ENCODE results near the gene PLEK2.
"Not testable (repeated sequence)": the region's sequence is repeated elsewhere in the genome, so short reads cannot be mapped to it uniquely, and the experiment has no call there.

The PLEK2 gene

GRCh38 chr14:67417633-67418032 lies 5.7 kb upstream of the PLEK2 start:
- Histone ChIP-seq H3K4me3 (ENCODE audit: low read length) (no peak overlapping the region), H3K79me2 (ENCODE audit: control insufficient read depth, low read length) (no peaks in the 10 kb centered on the region), H3K27ac (ENCODE audit: low read depth, low read length) (no peak overlapping the region), H3K9me2 (replicated peaks; ENCODE audit: control insufficient read depth, low read length) (no peaks in the 10 kb centered on the region), H3F3A (ENCODE audit: control insufficient read depth, insufficient read depth) (no peaks in the 10 kb centered on the region), H4K20me1 (ENCODE audit: control insufficient read depth, insufficient read depth, low read depth, low read length) (no peaks in the 10 kb centered on the region), H3K27me3 (ENCODE audit: control insufficient read depth, low read length) (no peaks in the 10 kb centered on the region), H3K4me1 (ENCODE audit: control insufficient read depth, low read length) (no peaks in the 10 kb centered on the region), H3K4me2 (ENCODE audit: low read length) (no peak overlapping the region), H3K9me3 (ENCODE audit: control insufficient read depth, insufficient read depth, low read length) (no peaks in the 10 kb centered on the region), H3K36me3 (ENCODE audit: control insufficient read depth, low read length) (no peaks in the 10 kb centered on the region)
- no peak for TF ChIP-seq CTCF (IDR thresholded peaks at IDR 0.05; ENCODE audit: low read depth, low read length, poor library complexity, severe bottlenecking)
- TF ChIP-seq EZH2phosphoT487 (IDR thresholded peaks at IDR 0.05; ENCODE audit: borderline replicate concordance, low read length) = no peak

DNA sequence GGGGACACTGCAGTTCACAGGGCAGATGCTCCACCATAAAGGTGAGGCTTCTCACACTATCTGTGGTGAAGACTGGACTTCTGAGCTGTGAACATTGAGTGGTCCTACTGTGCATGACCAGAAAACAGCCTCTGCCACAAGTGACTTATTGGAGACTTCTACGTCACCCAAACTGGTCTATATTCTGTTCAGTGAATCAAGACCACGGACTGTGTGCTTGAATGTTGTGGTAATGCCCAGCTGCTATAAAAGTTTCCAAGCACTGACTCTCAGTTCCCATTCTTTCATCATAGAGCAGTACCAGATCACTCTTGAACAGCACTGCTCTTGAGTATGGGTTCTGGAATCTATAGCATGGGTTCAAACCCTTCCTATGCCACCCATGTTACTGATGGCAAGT lies 4.8 kb upstream of the PLEK2 start:
- H4K20me1 ChIP-seq (ENCODE audit: control insufficient read depth, insufficient read depth, low read depth, low read length) = no peaks in the 10 kb centered on the region
- no peak overlapping the region for H3K4me3 ChIP-seq (ENCODE audit: low read length)
- no peaks in the 10 kb centered on the region for H3K79me2 ChIP-seq (ENCODE audit: control insufficient read depth, low read length)
- TF ChIP-seq CTCF (IDR thresholded peaks at IDR 0.05; ENCODE audit: low read depth, low read length, poor library complexity, severe bottlenecking) (no peak), EZH2phosphoT487 (IDR thresholded peaks at IDR 0.05; ENCODE audit: borderline replicate concordance, low read length) (no peak)
- no peak overlapping the region for H3K4me2 ChIP-seq (ENCODE audit: low read length)
- H3K36me3 ChIP-seq (ENCODE audit: control insufficient read depth, low read length) = no peaks in the 10 kb centered on the region
- no peaks in the 10 kb centered on the region for H3K9me3 ChIP-seq (ENCODE audit: control insufficient read depth, insufficient read depth, low read length)
- H3K27ac ChIP-seq (ENCODE audit: low read depth, low read length) = no peak overlapping the region
- H3K4me1 ChIP-seq (ENCODE audit: control insufficient read depth, low read length) = no peaks in the 10 kb centered on the region
- no peaks in the 10 kb centered on the region for H3F3A ChIP-seq (ENCODE audit: control insufficient read depth, insufficient read depth)
- no peaks in the 10 kb centered on the region for H3K27me3 ChIP-seq (ENCODE audit: control insufficient read depth, low read length)
- no peaks in the 10 kb centered on the region for H3K9me2 ChIP-seq (replicated peaks; ENCODE audit: control insufficient read depth, low read length)

GRCh38 chr14:67416085-67416484 lies 4.1 kb upstream of the PLEK2 start:
- H3K4me1 ChIP-seq (ENCODE audit: control insufficient read depth, low read length) = no peaks in the 10 kb centered on the region
- H3K4me3 ChIP-seq (ENCODE audit: low read length) = no peak overlapping the region
- no peak overlapping the region for H3K4me2 ChIP-seq (ENCODE audit: low read length)
- H3K79me2 ChIP-seq (ENCODE audit: control insufficient read depth, low read length) = no peaks in the 10 kb centered on the region
- no peaks in the 10 kb centered on the region for H3K36me3 ChIP-seq (ENCODE audit: control insufficient read depth, low read length)
- no peaks in the 10 kb centered on the region for H3K27me3 ChIP-seq (ENCODE audit: control insufficient read depth, low read length)
- no peaks in the 10 kb centered on the region for H3F3A ChIP-seq (ENCODE audit: control insufficient read depth, insufficient read depth)
- TF ChIP-seq EZH2phosphoT487 (IDR thresholded peaks at IDR 0.05; ENCODE audit: borderline replicate concordance, low read length) (no peak), CTCF (IDR thresholded peaks at IDR 0.05; ENCODE audit: low read depth, low read length, poor library complexity, severe bottlenecking) (no peak)
- H3K9me3 ChIP-seq (ENCODE audit: control insufficient read depth, insufficient read depth, low read length) = no peaks in the 10 kb centered on the region
- H3K9me2 ChIP-seq (replicated peaks; ENCODE audit: control insufficient read depth, low read length) = no peaks in the 10 kb centered on the region
- H3K27ac ChIP-seq (ENCODE audit: low read depth, low read length) = no peak overlapping the region
- no peaks in the 10 kb centered on the region for H4K20me1 ChIP-seq (ENCODE audit: control insufficient read depth, insufficient read depth, low read depth, low read length)

- H4K20me1 ChIP-seq (ENCODE audit: control insufficient read depth, insufficient read depth, low read depth, low read length); H3K9me2 ChIP-seq (replicated peaks; ENCODE audit: control insufficient read depth, low read length); H3K36me3 ChIP-seq (ENCODE audit: control insufficient read depth, low read length); H3K79me2 ChIP-seq (ENCODE audit: control insufficient read depth, low read length); H3K4me2 ChIP-seq (ENCODE audit: low read length); H3K4me1 ChIP-seq (ENCODE audit: control insufficient read depth, low read length); H3F3A ChIP-seq (ENCODE audit: control insufficient read depth, insufficient read depth); H3K27ac ChIP-seq (ENCODE audit: low read depth, low read length); H3K27me3 ChIP-seq (ENCODE audit: control insufficient read depth, low read length); H3K9me3 ChIP-seq (ENCODE audit: control insufficient read depth, insufficient read depth, low read length); H3K4me3 ChIP-seq (ENCODE audit: low read length): not testable (repeated sequence)
Measured at GRCh38 chr14:67415610-67416009, 3.6 kb upstream of the PLEK2 start.

Data from DOHH2 (cell line).